ENCODE results near the gene PHYHD1. TPM values are rescaled to one million over a fixed set of nuclear protein-coding genes. Genes with fewer than 3 reads are reported as not detected.

PHYHD1 gene
- total RNA-seq, 1 experiment from 2014 or later: not detected

GRCh38 chr9:128903871-128904620 is 16.7 kb upstream of the PHYHD1 start:
- in situ Hi-C loops (cut with HindIII; ENCODE audit: low pct_unique_long_range_greater_than_20kb, low sequenced_read_pairs): no loop called here
- DNase-seq (ENCODE audit: low read depth, low spot score) (no peak), ATAC-seq (no peak)
- TF ChIP-seq POLR2AphosphoS5 (IDR thresholded peaks at IDR 0.05; ENCODE audit: low read depth, low read length): no peak
- TF ChIP-seq, protein P1, sequence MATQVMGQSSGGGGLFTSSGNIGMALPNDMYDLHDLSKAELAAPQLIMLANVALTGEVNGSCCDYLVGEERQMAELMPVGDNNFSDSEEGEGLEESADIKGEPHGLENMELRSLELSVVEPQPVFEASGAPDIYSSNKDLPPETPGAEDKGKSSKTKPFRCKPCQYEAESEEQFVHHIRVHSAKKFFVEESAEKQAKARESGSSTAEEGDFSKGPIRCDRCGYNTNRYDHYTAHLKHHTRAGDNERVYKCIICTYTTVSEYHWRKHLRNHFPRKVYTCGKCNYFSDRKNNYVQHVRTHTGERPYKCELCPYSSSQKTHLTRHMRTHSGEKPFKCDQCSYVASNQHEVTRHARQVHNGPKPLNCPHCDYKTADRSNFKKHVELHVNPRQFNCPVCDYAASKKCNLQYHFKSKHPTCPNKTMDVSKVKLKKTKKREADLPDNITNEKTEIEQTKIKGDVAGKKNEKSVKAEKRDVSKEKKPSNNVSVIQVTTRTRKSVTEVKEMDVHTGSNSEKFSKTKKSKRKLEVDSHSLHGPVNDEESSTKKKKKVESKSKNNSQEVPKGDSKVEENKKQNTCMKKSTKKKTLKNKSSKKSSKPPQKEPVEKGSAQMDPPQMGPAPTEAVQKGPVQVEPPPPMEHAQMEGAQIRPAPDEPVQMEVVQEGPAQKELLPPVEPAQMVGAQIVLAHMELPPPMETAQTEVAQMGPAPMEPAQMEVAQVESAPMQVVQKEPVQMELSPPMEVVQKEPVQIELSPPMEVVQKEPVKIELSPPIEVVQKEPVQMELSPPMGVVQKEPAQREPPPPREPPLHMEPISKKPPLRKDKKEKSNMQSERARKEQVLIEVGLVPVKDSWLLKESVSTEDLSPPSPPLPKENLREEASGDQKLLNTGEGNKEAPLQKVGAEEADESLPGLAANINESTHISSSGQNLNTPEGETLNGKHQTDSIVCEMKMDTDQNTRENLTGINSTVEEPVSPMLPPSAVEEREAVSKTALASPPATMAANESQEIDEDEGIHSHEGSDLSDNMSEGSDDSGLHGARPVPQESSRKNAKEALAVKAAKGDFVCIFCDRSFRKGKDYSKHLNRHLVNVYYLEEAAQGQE (IDR thresholded peaks at IDR 0.05; ENCODE audit: insufficient read depth in 1 of 2, low read depth in 2 of 2, low read length in 1 of 2): no peak
- no peak for TF ChIP-seq TCF7L2 (IDR thresholded peaks at IDR 0.05; ENCODE audit: low read depth, low read length)
- no peak for TF ChIP-seq SIN3A (IDR thresholded peaks at IDR 0.05; ENCODE audit: borderline replicate concordance, insufficient read depth, low read depth, low read length)
- TF ChIP-seq CTCF (IDR thresholded peaks at IDR 0.05): no peak
- no peak overlapping the region for H3K4me3 ChIP-seq (ENCODE audit: low read depth in 2 of 2, low read length in 2 of 2)
- intact Hi-C loops (cut with micrococcal nuclease; ENCODE audit: unreplicated experiment): no loop called here
- H3K27ac ChIP-seq (ENCODE audit: low read length): no peak overlapping the region
- POLR2A ChIA-PET: interaction anchor here (0.6 kb wide), 1 partner anchor 190 kb away, joined by 4 read pairs; no protein-coding TSS in a partner anchor
- H3K36me3 ChIP-seq (ENCODE audit: control insufficient read depth, insufficient read depth, low read length): no peaks in the 10 kb centered on the region
- H3K27me3 ChIP-seq (ENCODE audit: control insufficient read depth, insufficient read depth, low read length): no peaks in the 10 kb centered on the region
- no TSS peak for BruUV-seq (replicated peaks)
- CTCF ChIA-PET: no interaction called here
- H3K4me1 ChIP-seq (ENCODE audit: control insufficient read depth, insufficient read depth, low read length): no peaks in the 10 kb centered on the region
- no peaks in the 10 kb centered on the region for H3K9me3 ChIP-seq (ENCODE audit: control insufficient read depth, insufficient read depth, low read depth, low read length)

GRCh38 chr9:128905964-128906363 is 14.8 kb upstream of the PHYHD1 start:
- no peaks in the 10 kb centered on the region for H3K27me3 ChIP-seq (ENCODE audit: control insufficient read depth, insufficient read depth, low read length)
- no peaks in the 10 kb centered on the region for H3K36me3 ChIP-seq (ENCODE audit: control insufficient read depth, insufficient read depth, low read length)
- H3K27ac ChIP-seq (ENCODE audit: low read length): no peak overlapping the region
- DNase-seq (ENCODE audit: low read depth, low spot score) (no peak), ATAC-seq (no peak)
- CTCF ChIA-PET: no interaction called here
- no peak overlapping the region for H3K4me3 ChIP-seq (ENCODE audit: low read depth in 2 of 2, low read length in 2 of 2)
- no TSS peak for BruUV-seq (replicated peaks)
- in situ Hi-C loops (cut with HindIII; ENCODE audit: low pct_unique_long_range_greater_than_20kb, low sequenced_read_pairs): no loop called here
- TF ChIP-seq SIN3A (IDR thresholded peaks at IDR 0.05; ENCODE audit: borderline replicate concordance, insufficient read depth, low read depth, low read length) (no peak), TCF7L2 (IDR thresholded peaks at IDR 0.05; ENCODE audit: low read depth, low read length) (no peak), POLR2AphosphoS5 (IDR thresholded peaks at IDR 0.05; ENCODE audit: low read depth, low read length) (no peak), CTCF (IDR thresholded peaks at IDR 0.05) (no peak)
- TF ChIP-seq, protein P1 (IDR thresholded peaks at IDR 0.05; ENCODE audit: insufficient read depth in 1 of 2, low read depth in 2 of 2, low read length in 1 of 2): no peak
- intact Hi-C loops (cut with micrococcal nuclease; ENCODE audit: unreplicated experiment): no loop called here
- no peaks in the 10 kb centered on the region for H3K4me1 ChIP-seq (ENCODE audit: control insufficient read depth, insufficient read depth, low read length)
- POLR2A ChIA-PET: no interaction called here
- no peaks in the 10 kb centered on the region for H3K9me3 ChIP-seq (ENCODE audit: control insufficient read depth, insufficient read depth, low read depth, low read length)
